ENCODE measurements around the gene INHBA. TPM values are rescaled to one million over a fixed set of nuclear protein-coding genes. Genes with fewer than 3 reads are reported as not detected.

The INHBA gene
- total and polyA plus RNA-seq, 2 donors (not counting 3 experiments of a cell fraction or from before 2014, with no cell fraction given) = 22.9 to 23.2 TPM

- Histone ChIP-seq H3K27me3 (ENCODE audit: control insufficient read depth in 2 of 2, insufficient read depth in 2 of 2, low read length in 2 of 2) (no peaks in the 10 kb centered on the region), H3K36me3 (ENCODE audit: control insufficient read depth in 2 of 2, extremely low read depth in 1 of 2, insufficient read depth in 2 of 2, low read length in 2 of 2) (no peaks in the 10 kb centered on the region), H2AFZ (ENCODE audit: low read depth, low read length) (no peak overlapping the region), H4K20me1 (replicated peaks; ENCODE audit: control insufficient read depth, extremely low read depth, insufficient read depth, low read length) (no peaks in the 10 kb centered on the region), H3K4me1 (ENCODE audit: control insufficient read depth, extremely low read depth, insufficient read depth, low read length) (no peaks in the 10 kb centered on the region), H3K4me2 (ENCODE audit: insufficient read depth, low read length) (no peak overlapping the region), H3K79me2 (ENCODE audit: control insufficient read depth, insufficient read depth, low read length) (no peaks in the 10 kb centered on the region), H3K27ac (ENCODE audit: insufficient read depth, low read depth, low read length) (no peak overlapping the region), H3K9ac (replicated peaks; ENCODE audit: extremely low read depth, insufficient read depth, low read length) (no peak overlapping the region), H3K9me3 (replicated peaks; ENCODE audit: control insufficient read depth, insufficient read depth, low read length) (no peaks in the 10 kb centered on the region), H3K4me3 (replicated peaks in 1 of 3; ENCODE audit: insufficient read depth in 1 of 3, low read depth in 1 of 3, low read length in 3 of 3) (no peak overlapping the region), H3K9me1 (replicated peaks; ENCODE audit: control insufficient read depth, extremely low read depth, insufficient read depth, low read length) (no peaks in the 10 kb centered on the region)
- intact Hi-C loops (cut with micrococcal nuclease) = no loop called here
- no peak for FAIRE-seq
- ChIA-PET CTCF (no interaction called here), POLR2A (no interaction called here)
- TF ChIP-seq CTCF (IDR thresholded peaks at IDR 0.05; ENCODE audit: extremely low read depth in 1 of 2, insufficient read depth in 1 of 2, low read depth in 1 of 2, low read length in 2 of 2) = no peak
- BruUV-seq (replicated peaks) = no TSS peak
- dilution Hi-C loops (cut with MboI; ENCODE audit: extremely low pct_ligation_motif_present, low sequenced_read_pairs) = no loop called here
- DNase-seq (ENCODE audit: low read depth, low spot score) = no peak
These were observed 61.8 kb downstream of the INHBA start for GRCh38 chr7:41641011-41641664.

GRCh38 chr7:41640487-41640886 is 62.4 kb downstream of the INHBA start:
- H3K4me3 ChIP-seq (replicated peaks in 1 of 3; ENCODE audit: insufficient read depth in 1 of 3, low read depth in 1 of 3, low read length in 3 of 3) = no peak overlapping the region
- dilution Hi-C loops (cut with MboI; ENCODE audit: extremely low pct_ligation_motif_present, low sequenced_read_pairs) (no loop called here), intact Hi-C loops (cut with micrococcal nuclease) (no loop called here)
- no peak overlapping the region for H3K4me2 ChIP-seq (ENCODE audit: insufficient read depth, low read length)
- no peak overlapping the region for H3K9ac ChIP-seq (replicated peaks; ENCODE audit: extremely low read depth, insufficient read depth, low read length)
- H3K79me2 ChIP-seq (ENCODE audit: control insufficient read depth, insufficient read depth, low read length) = no peaks in the 10 kb centered on the region
- no peaks in the 10 kb centered on the region for H3K4me1 ChIP-seq (ENCODE audit: control insufficient read depth, extremely low read depth, insufficient read depth, low read length)
- H3K27ac ChIP-seq (ENCODE audit: insufficient read depth, low read depth, low read length) = no peak overlapping the region
- H3K9me1 ChIP-seq (replicated peaks; ENCODE audit: control insufficient read depth, extremely low read depth, insufficient read depth, low read length) = no peaks in the 10 kb centered on the region
- BruUV-seq (replicated peaks) = no TSS peak
- no peaks in the 10 kb centered on the region for H3K9me3 ChIP-seq (replicated peaks; ENCODE audit: control insufficient read depth, insufficient read depth, low read length)
- H4K20me1 ChIP-seq (replicated peaks; ENCODE audit: control insufficient read depth, extremely low read depth, insufficient read depth, low read length) = no peaks in the 10 kb centered on the region
- ChIA-PET POLR2A (no interaction called here), CTCF (no interaction called here)
- H3K36me3 ChIP-seq (ENCODE audit: control insufficient read depth in 2 of 2, extremely low read depth in 1 of 2, insufficient read depth in 2 of 2, low read length in 2 of 2) = no peaks in the 10 kb centered on the region
- TF ChIP-seq POLR2AphosphoS5 (IDR thresholded peaks at IDR 0.05; ENCODE audit: insufficient read depth, low read depth, low read length) = no peak
- TF ChIP-seq EZH2 (IDR thresholded peaks at IDR 0.05; ENCODE audit: borderline replicate concordance, low read depth, low read length, severe bottlenecking) = no peak
- TF ChIP-seq FOS (IDR thresholded peaks at IDR 0.05; ENCODE audit: borderline replicate concordance, insufficient read depth, low read length) = no peak
- TF ChIP-seq MYC (IDR thresholded peaks at IDR 0.05; ENCODE audit: low read depth, low read length) = no peak
- no peak for TF ChIP-seq POLR2A (IDR thresholded peaks at IDR 0.05; ENCODE audit: low read depth, low read length)
- TF ChIP-seq CTCF (IDR thresholded peaks at IDR 0.05; ENCODE audit: extremely low read depth in 1 of 2, insufficient read depth in 1 of 2, low read depth in 1 of 2, low read length in 2 of 2) = no peak
- TF ChIP-seq GATA2 (IDR thresholded peaks at IDR 0.05; ENCODE audit: insufficient read depth, insufficient read length, low read depth, low read length) = no peak
- no peak for TF ChIP-seq MAX (IDR thresholded peaks at IDR 0.05; ENCODE audit: insufficient read depth, insufficient read length)
- DNase-seq (ENCODE audit: low read depth, low spot score) = no peak
- H3K27me3 ChIP-seq (ENCODE audit: control insufficient read depth in 2 of 2, insufficient read depth in 2 of 2, low read length in 2 of 2) = no peaks in the 10 kb centered on the region
- no peak overlapping the region for H2AFZ ChIP-seq (ENCODE audit: low read depth, low read length)
- FAIRE-seq = no peak
